Brain microvascular endothelial cell (primary cell): ENCODE measurements around the gene MAML3.
A peak's percentile ranks its signal among the peaks of the same experiment; 100 is the strongest.

Experiments used
- DNase-seq: peaks from one replicate; pipeline ENCODE4 v3.0.0-alpha.2; 2020
- H3K27ac ChIP-seq: fragments of 250-450 bp; sonication (Bioruptor Pico); 2 replicates; pipeline ENCODE4 v1.5.1; 2020; ENCODE audit warnings: mild to moderate bottlenecking, moderate library complexity
- H3K27me3 ChIP-seq: fragments of 250-450 bp; sonication (Bioruptor Pico); replicated peaks from 2 replicates; pipeline ENCODE4 v1.5.1; 2020; ENCODE audit warnings: mild to moderate bottlenecking
- H3K36me3 ChIP-seq: fragments of 250-450 bp; sonication (Bioruptor Pico); replicated peaks from 2 replicates; pipeline ENCODE4 v1.5.1; 2020; ENCODE audit warnings: mild to moderate bottlenecking
- H3K4me3 ChIP-seq: 2 replicates; pipeline ENCODE4 v1.5.1; 2011; ENCODE audit warnings: low read depth, mild to moderate bottlenecking, control low read depth, low read length, moderate library complexity
- in situ Hi-C: cut with HindIII; loops from 2 replicates; pipeline ENCODE4 v1.10.0; 2017; ENCODE audit warnings: low sequenced_read_pairs, low pct_ligation_motif_present
- TF ChIP-seq, protein P1 (sequence below): IDR thresholded peaks from 2 replicates; pipeline ENCODE4 v1.5.1; 2011; ENCODE audit warnings: low read depth, mild to moderate bottlenecking, moderate library complexity, low read length, control low read depth, inconsistent platforms; ENCODE audit errors: missing control alignments

Gene MAML3

DNA sequence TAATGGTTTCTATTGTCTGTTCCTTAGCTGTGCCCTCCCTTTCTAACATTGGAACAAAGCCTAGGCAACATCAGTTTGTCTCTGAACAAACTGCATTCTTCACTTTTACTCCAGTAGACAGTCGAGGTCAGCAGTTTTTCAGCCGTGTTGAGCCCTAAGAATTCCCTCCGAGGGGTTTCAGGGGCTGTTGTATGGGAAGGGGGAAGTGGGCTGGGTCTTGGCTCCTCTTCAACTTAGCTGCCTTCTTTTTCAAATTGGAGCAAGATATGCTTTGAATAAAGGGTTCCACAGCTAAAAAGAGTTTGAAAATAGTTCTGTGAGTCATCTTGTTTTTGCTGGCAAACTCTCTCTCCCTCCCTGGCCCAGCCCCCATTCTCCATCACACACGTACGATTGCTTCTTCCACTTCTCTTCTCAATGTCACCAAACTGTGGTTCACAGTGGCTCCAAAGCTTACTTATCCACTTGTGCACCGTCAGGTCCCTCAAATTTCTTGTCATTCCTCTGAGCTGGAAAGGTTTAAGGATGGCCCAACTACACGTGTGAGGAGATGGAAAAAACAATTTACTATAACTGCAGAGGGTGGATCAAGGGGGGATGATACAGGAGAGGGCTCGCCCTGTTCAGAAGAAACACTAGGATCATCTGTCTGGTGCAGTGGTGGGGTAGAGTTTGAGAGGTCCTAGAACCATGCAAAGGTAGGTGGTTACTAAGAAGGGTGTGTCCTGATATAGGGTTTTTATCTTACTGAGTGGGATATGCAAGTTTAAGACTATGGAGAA lies 9.2 kb upstream of the MAML3 start:
- Histone ChIP-seq H3K36me3 (no peaks in the 10 kb centered on the region), H3K4me3 (peak overlapping the region; percentile 26), H3K27me3 (no peaks in the 10 kb centered on the region), H3K27ac (peak overlapping the region; percentile 34)
- in situ Hi-C loops = no loop called here
- TF ChIP-seq, protein P1, sequence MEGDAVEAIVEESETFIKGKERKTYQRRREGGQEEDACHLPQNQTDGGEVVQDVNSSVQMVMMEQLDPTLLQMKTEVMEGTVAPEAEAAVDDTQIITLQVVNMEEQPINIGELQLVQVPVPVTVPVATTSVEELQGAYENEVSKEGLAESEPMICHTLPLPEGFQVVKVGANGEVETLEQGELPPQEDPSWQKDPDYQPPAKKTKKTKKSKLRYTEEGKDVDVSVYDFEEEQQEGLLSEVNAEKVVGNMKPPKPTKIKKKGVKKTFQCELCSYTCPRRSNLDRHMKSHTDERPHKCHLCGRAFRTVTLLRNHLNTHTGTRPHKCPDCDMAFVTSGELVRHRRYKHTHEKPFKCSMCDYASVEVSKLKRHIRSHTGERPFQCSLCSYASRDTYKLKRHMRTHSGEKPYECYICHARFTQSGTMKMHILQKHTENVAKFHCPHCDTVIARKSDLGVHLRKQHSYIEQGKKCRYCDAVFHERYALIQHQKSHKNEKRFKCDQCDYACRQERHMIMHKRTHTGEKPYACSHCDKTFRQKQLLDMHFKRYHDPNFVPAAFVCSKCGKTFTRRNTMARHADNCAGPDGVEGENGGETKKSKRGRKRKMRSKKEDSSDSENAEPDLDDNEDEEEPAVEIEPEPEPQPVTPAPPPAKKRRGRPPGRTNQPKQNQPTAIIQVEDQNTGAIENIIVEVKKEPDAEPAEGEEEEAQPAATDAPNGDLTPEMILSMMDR = no peak
- peak; percentile 66 for DNase-seq

DNA sequence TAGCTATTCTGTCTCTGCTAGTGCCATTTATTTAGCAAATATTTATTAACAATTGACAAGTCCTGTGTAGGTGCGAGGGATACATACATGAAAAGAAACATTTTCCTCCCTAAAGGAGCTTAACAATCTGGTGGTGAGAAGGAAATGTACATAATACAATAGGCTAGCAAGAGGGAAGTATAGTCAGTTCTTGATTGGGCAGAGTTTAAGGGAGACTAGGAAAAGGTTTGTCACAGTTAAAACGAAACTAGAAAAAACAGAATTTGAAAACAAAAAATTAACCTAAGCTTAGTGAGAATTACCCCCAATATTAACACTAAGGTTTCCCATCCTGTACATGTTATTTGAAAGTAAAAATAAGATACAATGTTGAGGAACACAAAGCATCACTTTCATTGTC lies 8.6 kb upstream of the MAML3 start:
- in situ Hi-C loops = no loop called here
- no peak overlapping the region for H3K4me3 ChIP-seq

DNA sequence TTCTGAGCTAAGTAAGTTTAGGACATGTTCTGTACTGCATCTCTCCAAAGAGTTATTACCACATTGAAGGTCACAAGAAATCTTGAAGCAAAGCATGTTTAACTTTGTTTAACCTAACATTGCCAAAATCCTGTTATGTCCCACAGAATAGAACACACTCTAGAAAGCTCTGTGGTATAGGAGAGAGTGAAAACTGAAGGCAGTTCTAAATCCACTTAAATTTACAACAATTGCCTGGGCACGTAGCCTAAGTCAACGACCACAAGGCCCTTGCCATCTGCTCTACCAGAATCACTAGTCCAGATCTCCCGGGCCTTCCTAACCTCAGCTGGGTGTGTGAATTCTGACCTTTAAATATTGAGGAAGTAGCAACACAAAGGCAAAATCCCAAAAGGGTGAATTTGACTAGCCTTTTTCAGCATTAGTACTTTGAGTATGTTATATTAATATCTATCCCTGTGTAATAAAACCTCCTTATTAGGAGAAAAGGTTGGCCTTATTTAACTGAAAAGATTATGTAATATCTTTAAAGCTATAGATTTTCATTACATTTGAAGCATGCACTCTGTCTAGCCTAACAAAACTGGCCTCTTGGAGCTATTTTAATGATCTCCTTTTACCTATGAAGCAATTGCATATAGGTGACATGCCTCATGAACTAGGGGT lies 4.5 kb upstream of the MAML3 start:
- no peak for DNase-seq
- Histone ChIP-seq H3K27ac (no peak overlapping the region), H3K36me3 (no peaks in the 10 kb centered on the region), H3K27me3 (no peaks in the 10 kb centered on the region), H3K4me3 (no peak overlapping the region)
- TF ChIP-seq, protein P1 = no peak
- in situ Hi-C loops = loop anchor here (10.0 kb wide), 1 partner anchor 86 kb away; no protein-coding TSS in a partner anchor

More for the DNA sequence above, 8.6 kb upstream of the MAML3 start:
- no peak for DNase-seq
- Histone ChIP-seq H3K27ac (peak overlapping the region; percentile 34), H3K27me3 (no peaks in the 10 kb centered on the region), H3K36me3 (no peaks in the 10 kb centered on the region)
- TF ChIP-seq, protein P1 = no peak

DNA sequence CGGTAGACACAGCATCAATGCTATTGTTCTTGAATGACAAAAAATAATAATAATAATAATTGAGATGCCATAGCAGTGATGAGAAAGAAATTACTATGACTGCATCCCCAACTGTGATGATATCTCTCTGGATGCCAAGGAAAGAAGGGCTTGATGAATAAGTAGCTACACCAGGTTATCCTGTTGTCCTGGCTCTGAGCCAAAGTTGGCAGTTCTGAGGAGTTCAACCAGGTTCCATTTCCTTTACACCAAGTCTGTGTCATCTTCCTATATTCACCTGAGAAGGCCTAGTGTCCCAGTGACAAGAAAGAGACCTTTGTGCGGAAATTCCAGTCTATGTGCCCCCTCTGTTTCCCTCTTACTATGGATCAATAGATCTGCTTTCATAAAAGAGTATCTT lies 3.4 kb upstream of the MAML3 start:
- in situ Hi-C loops = loop anchor here (10.0 kb wide), 1 partner anchor 87 kb away; no protein-coding TSS in a partner anchor
- H3K27ac ChIP-seq = no peak overlapping the region
- no peak for DNase-seq
- no peak overlapping the region for H3K4me3 ChIP-seq
- no peaks in the 10 kb centered on the region for H3K36me3 ChIP-seq
- TF ChIP-seq, protein P1 = no peak
- H3K27me3 ChIP-seq = no peaks in the 10 kb centered on the region

DNA sequence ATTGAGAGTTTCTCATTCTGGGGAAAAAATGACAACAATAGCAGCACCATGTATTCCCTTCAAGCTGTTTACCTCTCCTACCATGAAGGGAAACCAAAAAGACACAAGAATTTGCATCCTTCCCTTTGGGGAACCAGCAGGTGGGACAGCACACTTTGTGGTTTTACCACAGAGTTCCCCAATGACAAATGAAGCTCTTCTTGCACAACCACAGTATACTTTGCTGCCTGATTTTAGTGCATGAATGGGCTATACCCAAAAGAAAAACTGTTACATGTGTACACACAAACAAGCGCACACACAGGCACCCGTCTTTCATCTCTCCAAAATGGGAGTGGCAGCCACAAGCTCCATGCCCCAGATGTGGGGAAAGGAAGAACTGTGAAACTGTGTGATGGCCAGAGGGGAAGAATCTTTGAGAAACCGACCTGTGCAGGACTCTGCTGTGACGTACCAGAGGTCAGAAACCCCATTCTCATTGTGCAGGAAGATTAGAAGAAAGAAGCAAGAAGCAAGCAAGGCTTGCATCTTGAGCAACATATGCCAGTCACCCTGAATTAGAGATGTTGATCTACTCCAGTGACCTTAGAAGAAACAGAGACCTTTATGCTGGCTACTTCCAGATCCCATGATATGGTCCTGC lies 2.7 kb upstream of the MAML3 start:
- TF ChIP-seq, protein P1 = no peak
- no peaks in the 10 kb centered on the region for H3K36me3 ChIP-seq
- DNase-seq = no peak

More for the DNA sequence above, 2.7 kb upstream of the MAML3 start:
- H3K27me3 ChIP-seq = no peaks in the 10 kb centered on the region
- no peak overlapping the region for H3K4me3 ChIP-seq
- in situ Hi-C loops = loop anchor here (10.0 kb wide), 1 partner anchor 88 kb away; no protein-coding TSS in a partner anchor
- no peak overlapping the region for H3K27ac ChIP-seq
